Mesendoderm (in vitro differentiated cells): ENCODE data around the gene SLC14A1.

Experiments used
- DNase-seq: peaks from one replicate; pipeline ENCODE4 v3.0.0; 2013
- H2AK5ac ChIP-seq: 2 replicates; pipeline ENCODE4 v1.6.1; 2013; ENCODE audit warnings: low read length, inconsistent platforms
- H2BK120ac ChIP-seq: 2 replicates; pipeline ENCODE4 v1.6.1; 2013; ENCODE audit warnings: low read depth, mild to moderate bottlenecking, low read length, moderate library complexity, mixed read lengths
- H2BK15ac ChIP-seq: replicated peaks from 2 replicates; pipeline ENCODE4 v1.6.1; 2013; ENCODE audit warnings: low read depth, mild to moderate bottlenecking, moderate library complexity
- H2BK5ac ChIP-seq: 2 replicates; pipeline ENCODE4 v1.6.1; 2013; ENCODE audit warnings: low read length, inconsistent platforms
- H3K18ac ChIP-seq: 2 replicates; pipeline ENCODE4 v1.6.1; 2013; ENCODE audit warnings: mild to moderate bottlenecking, low read length, mixed read lengths
- H3K23ac ChIP-seq: one replicate; pipeline ENCODE4 v1.6.1; 2013; ENCODE audit warnings: low read length
- H3K27ac ChIP-seq: 2 replicates; pipeline ENCODE4 v1.5.1; 2013; ENCODE audit warnings: low read depth, mild to moderate bottlenecking, inconsistent platforms, low read length, moderate library complexity
- H3K27me3 ChIP-seq: 2 replicates; pipeline ENCODE4 v1.6.1; 2013; ENCODE audit warnings: low read length, control low read depth, mild to moderate bottlenecking, inconsistent platforms; ENCODE audit not compliant: insufficient read depth, poor library complexity
- H3K36me3 ChIP-seq: 2 replicates; pipeline ENCODE4 v1.6.1; 2013; ENCODE audit warnings: low read length, inconsistent platforms; ENCODE audit not compliant: control insufficient read depth, insufficient read depth
- H3K4ac ChIP-seq: one replicate; pipeline ENCODE4 v1.6.1; 2013; ENCODE audit warnings: low read depth, mild to moderate bottlenecking, low read length, moderate library complexity
- H3K4me1 ChIP-seq: 2 replicates; pipeline ENCODE4 v1.6.1; 2013; ENCODE audit warnings: low read depth, low read length, inconsistent platforms; ENCODE audit not compliant: control insufficient read depth
- H3K4me2 ChIP-seq: 2 replicates; pipeline ENCODE4 v1.6.1; 2013; ENCODE audit warnings: low read length
- H3K4me3 ChIP-seq: 2 replicates; pipeline ENCODE4 v1.5.1; 2013; ENCODE audit warnings: mild to moderate bottlenecking, low read length
- H3K56ac ChIP-seq: one replicate; pipeline ENCODE4 v1.6.1; 2013; ENCODE audit warnings: low read length
- H3K79me1 ChIP-seq: 2 replicates; pipeline ENCODE4 v1.6.1; 2013; ENCODE audit warnings: low read length, inconsistent platforms
- H3K79me2 ChIP-seq: 2 replicates; pipeline ENCODE4 v1.6.1; 2013; ENCODE audit warnings: mild to moderate bottlenecking, low read length; ENCODE audit not compliant: control insufficient read depth, insufficient read depth
- H3K9ac ChIP-seq: 2 replicates; pipeline ENCODE4 v1.6.1; 2013; ENCODE audit warnings: low read length, inconsistent platforms
- H4K5ac ChIP-seq: one replicate; pipeline ENCODE4 v1.6.1; 2013; ENCODE audit warnings: low read length
- H4K8ac ChIP-seq: one replicate; pipeline ENCODE4 v1.6.1; 2013; ENCODE audit warnings: low read depth, mild to moderate bottlenecking, control low read depth, low read length, moderate library complexity
- WGBS: extraction: QIAGEN DNeasy Blood & Tissue Kit; methylation state at CpG from one replicate; pipeline ENCODE4 v1.1.7; 2013; ENCODE audit warnings: low lambda C conversion rate, missing lambda C conversion rate; ENCODE audit not compliant: insufficient coverage; ENCODE audit errors: extremely low coverage; 5-methylcytosine and 5-hydroxymethylcytosine counted together

SLC14A1 gene

GRCh38 chr18:45760462-45761036 is 36.6 kb downstream of the SLC14A1 start:
- no peak overlapping the region for H2BK120ac ChIP-seq
- H3K27ac ChIP-seq: no peak overlapping the region
- no peak overlapping the region for H3K9ac ChIP-seq
- DNase-seq: peak; percentile 65
- H3K4ac ChIP-seq: no peak overlapping the region
- peak overlapping the region; percentile 87 for H2BK5ac ChIP-seq
- no peak overlapping the region for H3K23ac ChIP-seq
- H3K27me3 ChIP-seq: no peaks in the 10 kb centered on the region
- H3K79me2 ChIP-seq: no peaks in the 10 kb centered on the region
- H4K5ac ChIP-seq: no peak overlapping the region
- no peak overlapping the region for H3K18ac ChIP-seq
- H2BK15ac ChIP-seq: no peak overlapping the region
- no peak overlapping the region for H2AK5ac ChIP-seq
- peaks cover 9% of the 10 kb centered on the region for H3K4me1 ChIP-seq
- WGBS: no CpG with 5 or more reads among the region's 5 CpGs
- H3K4me3 ChIP-seq: no peak overlapping the region
- peak overlapping the region; percentile 40 for H3K56ac ChIP-seq
- no peaks in the 10 kb centered on the region for H3K79me1 ChIP-seq
- peak overlapping the region; percentile 36 for H3K4me2 ChIP-seq
- H4K8ac ChIP-seq: no peak overlapping the region
- no peaks in the 10 kb centered on the region for H3K36me3 ChIP-seq

GRCh38 chr18:45761512-45762114 is 37.6 kb downstream of the SLC14A1 start:
- Histone ChIP-seq H3K79me1 (no peaks in the 10 kb centered on the region), H4K8ac (no peak overlapping the region), H2BK120ac (no peak overlapping the region), H3K4ac (no peak overlapping the region), H3K4me1 (peaks cover 9% of the 10 kb centered on the region), H4K5ac (no peak overlapping the region), H3K36me3 (no peaks in the 10 kb centered on the region), H3K9ac (no peak overlapping the region), H3K18ac (no peak overlapping the region), H3K56ac (peak overlapping the region; percentile 28), H2AK5ac (no peak overlapping the region), H3K4me2 (no peak overlapping the region), H3K23ac (no peak overlapping the region), H2BK5ac (no peak overlapping the region), H3K27ac (no peak overlapping the region), H3K27me3 (no peaks in the 10 kb centered on the region), H3K79me2 (no peaks in the 10 kb centered on the region), H2BK15ac (no peak overlapping the region), H3K4me3 (no peak overlapping the region)
- peak; percentile 82 for DNase-seq
- no CpG with 5 or more reads among the region's 6 CpGs for WGBS

GRCh38 chr18:45764000-45764686 is 40.2 kb downstream of the SLC14A1 start:
- Histone ChIP-seq H3K27ac (no peak overlapping the region), H3K27me3 (no peaks in the 10 kb centered on the region), H3K79me2 (no peaks in the 10 kb centered on the region), H3K56ac (no peak overlapping the region), H4K5ac (no peak overlapping the region), H3K4me1 (peaks cover 9% of the 10 kb centered on the region), H2AK5ac (no peak overlapping the region), H3K79me1 (no peaks in the 10 kb centered on the region), H2BK5ac (no peak overlapping the region), H3K4me2 (no peak overlapping the region), H2BK120ac (no peak overlapping the region), H3K4me3 (no peak overlapping the region), H2BK15ac (no peak overlapping the region), H4K8ac (no peak overlapping the region), H3K9ac (no peak overlapping the region), H3K36me3 (no peaks in the 10 kb centered on the region), H3K4ac (no peak overlapping the region), H3K23ac (no peak overlapping the region), H3K18ac (no peak overlapping the region)
- no CpG with 5 or more reads among the region's 3 CpGs for WGBS
- no peak for DNase-seq

GRCh38 chr18:45765796-45766195 is 41.8 kb downstream of the SLC14A1 start:
- no peak overlapping the region for H2BK120ac ChIP-seq
- WGBS: no CpG with 5 or more reads among the region's 2 CpGs
- no peak overlapping the region for H3K4me2 ChIP-seq
- H3K9ac ChIP-seq: no peak overlapping the region
- H3K79me1 ChIP-seq: no peaks in the 10 kb centered on the region
- no peak overlapping the region for H2BK15ac ChIP-seq
- DNase-seq: no peak
- no peaks in the 10 kb centered on the region for H3K27me3 ChIP-seq
- H3K36me3 ChIP-seq: no peaks in the 10 kb centered on the region
- peaks cover 3% of the 10 kb centered on the region for H3K4me1 ChIP-seq
- H4K5ac ChIP-seq: no peak overlapping the region
- no peak overlapping the region for H3K56ac ChIP-seq
- H3K18ac ChIP-seq: no peak overlapping the region
- H2BK5ac ChIP-seq: no peak overlapping the region
- no peak overlapping the region for H3K4me3 ChIP-seq
- H3K27ac ChIP-seq: no peak overlapping the region
- no peak overlapping the region for H3K4ac ChIP-seq
- H2AK5ac ChIP-seq: no peak overlapping the region
- H3K23ac ChIP-seq: no peak overlapping the region
- no peaks in the 10 kb centered on the region for H3K79me2 ChIP-seq
- H4K8ac ChIP-seq: no peak overlapping the region

GRCh38 chr18:45771587-45772480 is 47.9 kb downstream of the SLC14A1 start:
- Histone ChIP-seq H2AK5ac (no peak overlapping the region), H3K79me1 (no peaks in the 10 kb centered on the region), H3K4me1 (peaks cover 2% of the 10 kb centered on the region), H3K36me3 (no peaks in the 10 kb centered on the region), H3K79me2 (no peaks in the 10 kb centered on the region), H3K23ac (no peak overlapping the region), H3K56ac (no peak overlapping the region), H3K27me3 (no peaks in the 10 kb centered on the region), H2BK15ac (no peak overlapping the region), H3K4ac (no peak overlapping the region), H3K18ac (no peak overlapping the region), H3K27ac (no peak overlapping the region), H3K4me2 (no peak overlapping the region), H2BK120ac (no peak overlapping the region), H3K4me3 (no peak overlapping the region), H3K9ac (no peak overlapping the region), H4K5ac (no peak overlapping the region), H2BK5ac (no peak overlapping the region), H4K8ac (no peak overlapping the region)
- DNase-seq: no peak
- no CpG with 5 or more reads among the region's 8 CpGs for WGBS
